ENCODE data around the gene RFXANK. TPM values are rescaled to one million over a fixed set of nuclear protein-coding genes. Genes with fewer than 3 reads are reported as not detected.

Gene RFXANK
- polyA plus RNA-seq, 1 donor from 2014 or later: 40.0 TPM

DNA sequence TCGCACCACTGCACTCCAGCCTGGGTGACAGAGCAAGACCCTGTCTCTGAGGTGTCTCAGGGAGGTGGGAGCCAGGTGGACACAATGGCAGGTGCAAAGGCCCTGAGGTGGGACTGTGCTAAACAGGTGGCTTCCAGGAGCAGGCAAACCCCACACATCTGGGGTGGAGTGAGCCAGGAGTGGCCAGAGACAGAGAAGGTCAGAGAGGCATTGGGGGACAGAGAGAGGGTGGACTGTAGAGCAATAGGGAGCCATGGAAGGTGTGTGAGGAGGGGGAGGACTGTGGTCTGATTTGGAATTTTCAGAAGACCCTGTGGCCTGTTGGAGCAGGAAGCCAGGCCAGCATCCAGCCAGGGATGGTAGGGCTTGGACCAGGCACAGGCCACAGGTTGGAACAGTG lies 26.7 kb upstream of the RFXANK start:
- Histone ChIP-seq H3F3A (ENCODE audit: insufficient read depth, low read length, poor library complexity, severe bottlenecking) (no peaks in the 10 kb centered on the region), H3K4me2 (ENCODE audit: low read length) (no peak overlapping the region), H3K79me2 (replicated peaks; ENCODE audit: insufficient read depth, low read length) (no peaks in the 10 kb centered on the region), H4K20me1 (ENCODE audit: insufficient read depth) (no peaks in the 10 kb centered on the region), H3K27me3 (ENCODE audit: insufficient read depth, low read depth, low read length) (peaks cover 11% of the 10 kb centered on the region), H3K27ac (ENCODE audit: low read length) (no peak overlapping the region), H3K4me3 (ENCODE audit: low read length) (no peak overlapping the region), H3K9me3 (ENCODE audit: low read length) (no peaks in the 10 kb centered on the region), H3K9me2 (ENCODE audit: insufficient read depth, low read length) (no peaks in the 10 kb centered on the region), H3K36me3 (ENCODE audit: insufficient read depth, low read length) (no peaks in the 10 kb centered on the region), H2AFZ (ENCODE audit: low read depth, low read length) (no peak overlapping the region), H3K9ac (ENCODE audit: low read length) (no peak overlapping the region)
- TF ChIP-seq RAD21 (conservative IDR thresholded peaks at IDR 0.05) (no peak), EP300 (conservative IDR thresholded peaks at IDR 0.05; ENCODE audit: poor library complexity, severe bottlenecking) (no peak), SMC3 (conservative IDR thresholded peaks at IDR 0.05; ENCODE audit: poor library complexity) (no peak), MXI1 (conservative IDR thresholded peaks at IDR 0.05; ENCODE audit: poor library complexity, severe bottlenecking) (no peak), TAF1 (IDR thresholded peaks at IDR 0.05; ENCODE audit: low read depth) (no peak), EZH2 (IDR thresholded peaks at IDR 0.05; ENCODE audit: borderline replicate concordance, insufficient read depth, low read length, poor library complexity, severe bottlenecking) (no peak), POLR2AphosphoS5 (IDR thresholded peaks at IDR 0.05) (no peak)
- TF ChIP-seq, protein P1, sequence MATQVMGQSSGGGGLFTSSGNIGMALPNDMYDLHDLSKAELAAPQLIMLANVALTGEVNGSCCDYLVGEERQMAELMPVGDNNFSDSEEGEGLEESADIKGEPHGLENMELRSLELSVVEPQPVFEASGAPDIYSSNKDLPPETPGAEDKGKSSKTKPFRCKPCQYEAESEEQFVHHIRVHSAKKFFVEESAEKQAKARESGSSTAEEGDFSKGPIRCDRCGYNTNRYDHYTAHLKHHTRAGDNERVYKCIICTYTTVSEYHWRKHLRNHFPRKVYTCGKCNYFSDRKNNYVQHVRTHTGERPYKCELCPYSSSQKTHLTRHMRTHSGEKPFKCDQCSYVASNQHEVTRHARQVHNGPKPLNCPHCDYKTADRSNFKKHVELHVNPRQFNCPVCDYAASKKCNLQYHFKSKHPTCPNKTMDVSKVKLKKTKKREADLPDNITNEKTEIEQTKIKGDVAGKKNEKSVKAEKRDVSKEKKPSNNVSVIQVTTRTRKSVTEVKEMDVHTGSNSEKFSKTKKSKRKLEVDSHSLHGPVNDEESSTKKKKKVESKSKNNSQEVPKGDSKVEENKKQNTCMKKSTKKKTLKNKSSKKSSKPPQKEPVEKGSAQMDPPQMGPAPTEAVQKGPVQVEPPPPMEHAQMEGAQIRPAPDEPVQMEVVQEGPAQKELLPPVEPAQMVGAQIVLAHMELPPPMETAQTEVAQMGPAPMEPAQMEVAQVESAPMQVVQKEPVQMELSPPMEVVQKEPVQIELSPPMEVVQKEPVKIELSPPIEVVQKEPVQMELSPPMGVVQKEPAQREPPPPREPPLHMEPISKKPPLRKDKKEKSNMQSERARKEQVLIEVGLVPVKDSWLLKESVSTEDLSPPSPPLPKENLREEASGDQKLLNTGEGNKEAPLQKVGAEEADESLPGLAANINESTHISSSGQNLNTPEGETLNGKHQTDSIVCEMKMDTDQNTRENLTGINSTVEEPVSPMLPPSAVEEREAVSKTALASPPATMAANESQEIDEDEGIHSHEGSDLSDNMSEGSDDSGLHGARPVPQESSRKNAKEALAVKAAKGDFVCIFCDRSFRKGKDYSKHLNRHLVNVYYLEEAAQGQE (IDR thresholded peaks at IDR 0.05; ENCODE audit: borderline replicate concordance): no peak
- TF ChIP-seq, protein P2, sequence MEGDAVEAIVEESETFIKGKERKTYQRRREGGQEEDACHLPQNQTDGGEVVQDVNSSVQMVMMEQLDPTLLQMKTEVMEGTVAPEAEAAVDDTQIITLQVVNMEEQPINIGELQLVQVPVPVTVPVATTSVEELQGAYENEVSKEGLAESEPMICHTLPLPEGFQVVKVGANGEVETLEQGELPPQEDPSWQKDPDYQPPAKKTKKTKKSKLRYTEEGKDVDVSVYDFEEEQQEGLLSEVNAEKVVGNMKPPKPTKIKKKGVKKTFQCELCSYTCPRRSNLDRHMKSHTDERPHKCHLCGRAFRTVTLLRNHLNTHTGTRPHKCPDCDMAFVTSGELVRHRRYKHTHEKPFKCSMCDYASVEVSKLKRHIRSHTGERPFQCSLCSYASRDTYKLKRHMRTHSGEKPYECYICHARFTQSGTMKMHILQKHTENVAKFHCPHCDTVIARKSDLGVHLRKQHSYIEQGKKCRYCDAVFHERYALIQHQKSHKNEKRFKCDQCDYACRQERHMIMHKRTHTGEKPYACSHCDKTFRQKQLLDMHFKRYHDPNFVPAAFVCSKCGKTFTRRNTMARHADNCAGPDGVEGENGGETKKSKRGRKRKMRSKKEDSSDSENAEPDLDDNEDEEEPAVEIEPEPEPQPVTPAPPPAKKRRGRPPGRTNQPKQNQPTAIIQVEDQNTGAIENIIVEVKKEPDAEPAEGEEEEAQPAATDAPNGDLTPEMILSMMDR (IDR thresholded peaks at IDR 0.05; ENCODE audit: poor library complexity, severe bottlenecking): no peak

- TF ChIP-seq POLR2AphosphoS5 (IDR thresholded peaks at IDR 0.05): no peak
- TF ChIP-seq, protein P2 (IDR thresholded peaks at IDR 0.05; ENCODE audit: poor library complexity, severe bottlenecking): no peak
- no peak for TF ChIP-seq EZH2 (IDR thresholded peaks at IDR 0.05; ENCODE audit: borderline replicate concordance, insufficient read depth, low read length, poor library complexity, severe bottlenecking)
- no peak for TF ChIP-seq TAF1 (IDR thresholded peaks at IDR 0.05; ENCODE audit: low read depth)
- no peak for TF ChIP-seq MXI1 (conservative IDR thresholded peaks at IDR 0.05; ENCODE audit: poor library complexity, severe bottlenecking)
- no peak for TF ChIP-seq RAD21 (conservative IDR thresholded peaks at IDR 0.05)
- no peak for TF ChIP-seq SMC3 (conservative IDR thresholded peaks at IDR 0.05; ENCODE audit: poor library complexity)
- TF ChIP-seq, protein P1 (IDR thresholded peaks at IDR 0.05; ENCODE audit: borderline replicate concordance): no peak
- no peak for TF ChIP-seq EP300 (conservative IDR thresholded peaks at IDR 0.05; ENCODE audit: poor library complexity, severe bottlenecking)
- H3K27ac ChIP-seq (ENCODE audit: low read length): no peak overlapping the region
- no peaks in the 10 kb centered on the region for H3K79me2 ChIP-seq (replicated peaks; ENCODE audit: insufficient read depth, low read length)
- H4K20me1 ChIP-seq (ENCODE audit: insufficient read depth): no peaks in the 10 kb centered on the region
- H3K9me3 ChIP-seq (ENCODE audit: low read length): no peaks in the 10 kb centered on the region
- no peak overlapping the region for H3K4me2 ChIP-seq (ENCODE audit: low read length)
- H3F3A ChIP-seq (ENCODE audit: insufficient read depth, low read length, poor library complexity, severe bottlenecking): no peaks in the 10 kb centered on the region
- no peaks in the 10 kb centered on the region for H3K9me2 ChIP-seq (ENCODE audit: insufficient read depth, low read length)
- no peaks in the 10 kb centered on the region for H3K36me3 ChIP-seq (ENCODE audit: insufficient read depth, low read length)
- H3K4me3 ChIP-seq (ENCODE audit: low read length): no peak overlapping the region
- peaks cover 14% of the 10 kb centered on the region for H3K27me3 ChIP-seq (ENCODE audit: insufficient read depth, low read depth, low read length)
- H2AFZ ChIP-seq (ENCODE audit: low read depth, low read length): no peak overlapping the region
- H3K9ac ChIP-seq (ENCODE audit: low read length): no peak overlapping the region
Observed at GRCh38 chr19:19167612-19168011, 24.4 kb upstream of the RFXANK start.
